NCI-H187 (cell line): ENCODE data around the gene ANKS1A.

Experiments
- DNase-seq, 2 experiments: peaks; one replicate each; lab custom pipeline; 2025; lab: John Stamatoyannopoulos, UW

ANKS1A gene

DNA sequence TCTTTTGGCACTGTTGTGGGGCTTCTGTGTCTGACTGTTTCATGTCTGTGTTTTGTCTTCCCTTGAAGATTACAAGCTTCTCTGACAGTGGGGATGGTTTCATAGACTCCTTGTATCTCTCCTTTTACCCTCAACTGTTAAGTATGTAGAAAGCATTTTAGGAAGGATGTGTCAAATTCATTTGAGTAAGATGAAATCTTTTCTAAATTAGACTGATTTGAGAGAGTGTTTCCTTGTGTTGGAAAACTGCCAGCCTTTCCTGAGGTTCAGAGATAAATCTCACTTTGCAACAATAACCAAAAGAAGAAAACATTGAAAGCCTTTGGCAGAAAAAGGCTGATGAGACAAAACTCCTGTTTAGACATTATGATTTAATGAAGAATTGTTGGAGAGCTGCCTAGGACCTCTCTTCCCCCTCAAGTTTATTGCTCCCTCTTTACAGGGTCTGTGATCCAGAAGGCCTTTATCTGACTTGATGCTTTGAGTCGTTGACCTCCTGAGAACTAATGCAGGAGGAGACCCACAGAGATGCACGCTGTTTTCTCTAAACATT is 68.3 kb downstream of the ANKS1A start:
- DNase-seq, result no peak

DNA sequence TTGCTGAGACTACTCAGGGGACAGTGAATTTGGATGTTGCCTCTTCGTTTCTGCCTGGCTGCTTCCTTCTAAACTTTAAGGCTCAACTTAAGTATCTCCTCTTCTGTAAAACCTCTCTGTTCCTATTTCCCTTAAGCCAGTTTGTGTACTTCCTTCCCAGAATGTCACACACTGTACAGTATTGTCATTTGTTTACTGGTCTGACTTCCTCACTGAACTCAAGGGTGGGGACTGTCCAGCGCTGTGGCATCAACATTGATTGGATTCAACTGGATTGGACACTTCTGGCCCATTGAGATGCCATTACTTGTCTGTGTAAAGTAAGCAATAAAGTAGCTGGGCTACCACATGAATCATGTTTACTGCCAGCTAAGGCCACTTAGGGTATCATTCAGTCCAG is 69.7 kb downstream of the ANKS1A start:
- peak in 1 of 2 experiments; percentile 2 for DNase-seq

DNA sequence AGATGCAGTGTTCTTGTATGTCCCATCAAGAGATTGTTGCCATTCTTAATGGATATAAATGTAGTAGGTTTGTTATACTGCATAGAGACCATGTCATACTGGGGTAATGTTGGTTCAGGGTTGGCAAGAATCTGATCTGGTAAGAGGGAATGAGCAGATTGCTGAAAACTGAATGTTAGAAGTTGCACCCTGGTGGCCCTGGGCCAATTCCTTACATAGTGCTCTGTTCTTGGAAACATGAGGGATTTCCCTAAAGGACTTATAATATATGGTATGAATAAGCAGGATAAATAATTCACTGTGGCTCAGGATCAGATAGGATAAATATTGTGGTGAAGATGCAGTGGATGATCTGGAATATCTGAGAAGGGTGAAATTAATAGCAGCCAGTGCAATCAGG is 70.2 kb downstream of the ANKS1A start:
- DNase-seq, result no peak

DNA sequence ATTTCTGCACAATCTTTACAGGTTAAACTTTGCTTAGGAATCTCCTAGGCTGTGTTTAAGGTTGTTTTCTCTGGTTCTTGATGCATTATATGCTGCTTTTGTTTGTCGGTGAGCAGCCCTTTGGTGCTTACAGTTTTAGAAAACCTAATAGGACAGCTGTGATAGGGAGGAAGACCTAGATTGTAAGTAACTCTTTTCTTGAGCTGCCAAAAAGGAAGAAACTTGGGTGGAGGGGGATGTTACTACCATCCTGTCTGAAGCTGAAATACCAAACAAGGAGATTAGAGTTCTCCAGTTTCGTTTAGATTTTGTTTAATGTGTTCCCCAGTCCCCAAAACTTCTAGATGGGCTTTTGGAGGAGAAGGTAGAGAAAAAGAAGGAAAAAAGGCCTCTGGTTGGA is 72.0 kb downstream of the ANKS1A start:
- DNase-seq, result no peak

- DNase-seq, result no peak
Observed at GRCh38 chr6:34961574-34961973, 72.5 kb downstream of the ANKS1A start.

DNA sequence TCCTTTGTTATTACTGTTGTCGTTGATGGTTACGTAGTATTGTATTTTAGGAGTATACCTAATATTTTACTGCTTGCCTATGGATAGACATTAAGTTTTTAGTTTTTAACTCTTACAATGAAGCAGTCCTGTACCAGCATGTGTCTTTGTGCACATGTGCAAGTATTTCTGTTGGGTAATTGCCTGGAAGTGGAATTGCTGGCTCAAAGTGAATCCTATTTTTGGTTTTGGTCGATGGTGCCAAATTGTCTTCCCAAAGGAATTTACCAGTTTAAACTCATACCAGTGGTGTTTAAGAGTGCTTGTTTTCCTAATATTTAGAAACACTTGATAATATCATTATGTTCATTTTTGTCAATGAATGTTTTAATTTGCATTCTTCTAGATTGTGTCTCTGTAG is 75.5 kb downstream of the ANKS1A start:
- no peak for DNase-seq

GRCh38 chr6:34967461-34967860 is 78.4 kb downstream of the ANKS1A start:
- no peak for DNase-seq

GRCh38 chr6:34969662-34970265 is 80.7 kb downstream of the ANKS1A start:
- no peak for DNase-seq

GRCh38 chr6:34970488-34970887 is 81.4 kb downstream of the ANKS1A start:
- no peak for DNase-seq

- DNase-seq, result no peak
Observed at GRCh38 chr6:34970957-34971356, 81.9 kb downstream of the ANKS1A start.

- DNase-seq, result no peak
Observed at GRCh38 chr6:34973547-34974248, 84.6 kb downstream of the ANKS1A start.

DNA sequence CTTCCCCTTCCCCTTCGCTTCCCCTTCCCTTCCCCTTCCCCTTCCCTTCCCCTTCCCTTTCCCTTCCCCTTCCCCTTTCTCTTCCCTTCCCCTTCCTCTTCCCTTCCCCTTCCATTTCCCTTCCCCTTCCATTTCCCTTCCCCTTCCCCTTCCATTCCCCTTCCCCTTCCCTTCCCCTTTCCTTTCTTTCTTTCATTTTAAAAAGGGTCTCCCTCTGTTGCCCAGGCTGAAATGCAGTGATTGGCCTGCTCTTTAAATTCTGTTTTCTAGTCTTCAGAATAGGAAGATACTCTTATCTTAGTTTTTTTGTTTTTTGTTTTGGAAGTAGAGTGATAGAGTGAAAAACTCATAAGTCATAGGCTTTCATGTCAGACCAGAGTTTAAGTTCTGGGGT is 85.2 kb downstream of the ANKS1A start:
- DNase-seq, result no peak

DNA sequence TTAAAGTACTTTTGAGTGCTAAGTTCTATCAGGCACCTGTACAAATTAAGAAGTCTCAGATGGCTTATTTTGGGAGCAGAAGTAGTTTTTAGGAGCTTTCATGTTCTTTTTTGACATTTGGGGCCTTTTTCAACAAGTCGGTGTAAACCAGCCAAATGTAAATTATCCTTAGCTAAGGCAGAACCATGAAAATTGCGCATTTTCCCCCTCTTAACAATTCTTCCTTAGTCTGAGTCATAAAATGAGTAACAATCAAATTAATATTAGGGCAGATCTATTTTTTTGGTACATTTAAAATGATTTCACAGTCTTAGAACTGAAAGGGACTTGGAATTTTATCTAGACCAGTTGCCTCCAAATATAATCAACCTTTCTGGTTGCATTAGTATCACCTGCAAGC is 87.2 kb downstream of the ANKS1A start:
- DNase-seq, result no peak

GRCh38 chr6:34979218-34979617 is 90.2 kb downstream of the ANKS1A start:
- no peak for DNase-seq

DNA sequence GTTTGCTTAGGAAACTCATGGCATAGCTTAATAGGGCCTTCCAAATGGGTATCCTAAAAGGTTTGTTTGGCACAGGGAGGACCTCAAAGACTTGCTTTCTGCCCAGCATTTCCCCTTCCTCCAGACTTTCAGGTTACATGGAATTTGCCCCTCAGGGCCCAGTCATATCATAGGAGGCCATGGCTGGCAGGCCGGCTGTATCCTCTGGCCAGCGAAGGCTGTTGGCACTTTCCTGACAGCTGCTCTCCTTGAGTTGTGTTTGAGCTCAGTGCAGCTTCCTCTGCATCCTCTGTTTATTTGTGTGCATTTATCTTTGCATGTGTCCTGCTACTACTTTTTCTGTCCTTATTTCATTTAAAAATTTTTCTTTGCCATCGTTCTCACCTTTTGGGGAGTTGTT is 90.9 kb downstream of the ANKS1A start:
- DNase-seq, result no peak

GRCh38 chr6:34981366-34981765 is 92.3 kb downstream of the ANKS1A start:
- no peak for DNase-seq

DNA sequence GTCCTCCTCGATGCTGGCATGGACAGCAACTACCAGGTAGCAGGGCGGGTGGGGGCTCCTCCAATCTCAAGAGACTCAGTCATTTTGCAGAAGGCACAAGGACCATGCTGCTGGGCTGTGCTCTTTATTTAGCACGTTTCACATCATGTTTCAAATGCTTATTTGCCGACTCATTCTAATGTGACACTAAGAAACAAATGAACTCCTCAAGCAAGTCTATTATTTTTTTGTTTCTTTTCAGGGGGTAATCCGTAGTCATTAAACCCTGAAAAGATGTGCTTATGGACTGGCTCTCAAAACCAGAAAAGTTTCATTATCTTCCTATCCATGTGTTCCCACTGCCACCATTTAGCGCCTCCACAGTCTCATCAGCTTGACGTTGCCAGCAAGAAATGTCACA is 92.9 kb downstream of the ANKS1A start:
- no peak for DNase-seq

DNA sequence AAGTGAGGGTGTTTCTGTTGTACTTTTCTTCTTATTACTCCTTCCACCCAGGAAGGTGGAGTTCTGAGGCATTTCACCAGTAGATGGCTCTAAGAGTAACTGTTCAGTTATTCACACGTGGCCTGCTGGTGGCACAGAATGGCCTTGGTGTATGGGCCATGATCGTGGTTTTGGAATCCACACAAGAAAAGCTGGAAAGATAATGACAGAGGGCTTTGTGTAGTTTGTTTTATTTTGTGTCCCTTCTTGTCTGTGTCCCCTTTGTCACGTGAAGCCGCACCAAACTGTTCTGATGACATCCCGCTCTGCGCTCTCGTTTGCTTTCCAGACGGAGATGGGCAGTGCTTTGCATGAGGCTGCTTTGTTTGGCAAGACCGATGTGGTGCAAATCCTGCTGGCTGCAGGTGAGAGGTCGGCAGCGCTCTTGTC is 93.4 kb downstream of the ANKS1A start:
- DNase-seq, result no peak

- DNase-seq, result no peak
Observed at GRCh38 chr6:34984416-34984815, 95.4 kb downstream of the ANKS1A start.

- no peak for DNase-seq
Observed at GRCh38 chr6:34985236-34985635, 96.2 kb downstream of the ANKS1A start.

DNA sequence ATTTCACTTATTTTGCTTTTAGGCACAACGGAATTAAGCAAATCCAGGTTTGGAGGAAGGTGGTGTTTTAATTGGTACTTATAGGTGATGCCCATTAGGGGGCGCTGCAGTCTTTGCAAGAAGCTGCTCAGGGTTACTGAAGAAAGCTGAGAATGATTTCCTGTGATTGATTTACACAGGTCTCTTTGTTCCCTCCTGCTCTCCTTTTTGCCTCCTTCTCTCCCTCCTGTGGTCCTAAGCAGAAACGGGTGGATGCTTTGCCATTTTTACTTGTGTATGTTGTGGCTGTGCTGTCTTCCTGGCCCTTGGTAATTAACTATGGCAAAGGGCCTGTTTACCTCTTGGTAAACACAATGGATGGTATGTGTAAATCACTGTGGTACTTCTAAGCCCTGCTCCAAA is 97.8 kb downstream of the ANKS1A start:
- DNase-seq, result peak in 1 of 2 experiments; percentile 60

- DNase-seq, result no peak
Observed at GRCh38 chr6:34987506-34987905, 98.5 kb downstream of the ANKS1A start.

DNA sequence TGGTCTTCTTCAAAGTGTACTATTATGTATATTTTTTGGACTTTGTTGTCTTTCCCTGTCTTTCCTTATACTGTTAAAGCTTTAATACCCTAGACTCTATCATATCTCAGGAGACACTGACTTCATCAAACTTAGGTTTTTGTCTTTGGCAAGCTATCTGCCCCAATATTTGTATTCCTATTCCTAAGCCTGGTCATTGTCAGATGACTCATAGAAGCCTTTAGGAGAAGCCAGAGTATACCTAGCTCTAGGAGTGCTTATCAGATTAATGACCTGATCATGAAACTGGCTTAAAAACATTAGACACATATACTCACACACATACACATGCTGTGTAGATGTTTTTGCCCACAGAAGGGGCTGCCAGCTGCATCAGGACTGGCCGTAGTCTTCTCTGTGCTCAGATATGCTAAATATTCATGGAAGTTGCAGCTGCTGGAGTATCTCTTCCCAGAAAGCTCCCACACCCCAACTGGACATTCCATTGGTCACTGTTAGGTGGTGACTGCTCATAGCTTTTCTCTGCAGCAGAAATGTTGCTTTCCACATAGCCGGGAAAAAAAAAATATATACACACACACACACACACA is 102.0 kb downstream of the ANKS1A start:
- no peak for DNase-seq
